Loucy (cell line): ENCODE data around the gene FSD1L.

Source experiments
- EZH2phosphoT487 ChIP-seq: fragments of 200-600 bp; IDR thresholded peaks from 2 replicates; pipeline ENCODE4 v1.6.1; 2018; ENCODE audit warnings: antibody characterized with exemption, mild to moderate bottlenecking, moderate library complexity, borderline replicate concordance
- TF ChIP-seq, protein P1 (sequence below): fragments of 200-600 bp; sonication (generic); conservative IDR thresholded peaks from 2 replicates; pipeline ENCODE4 v1.5.1; 2014; ENCODE audit warnings: mild to moderate bottlenecking, antibody characterized with exemption, low read length

DNA sequence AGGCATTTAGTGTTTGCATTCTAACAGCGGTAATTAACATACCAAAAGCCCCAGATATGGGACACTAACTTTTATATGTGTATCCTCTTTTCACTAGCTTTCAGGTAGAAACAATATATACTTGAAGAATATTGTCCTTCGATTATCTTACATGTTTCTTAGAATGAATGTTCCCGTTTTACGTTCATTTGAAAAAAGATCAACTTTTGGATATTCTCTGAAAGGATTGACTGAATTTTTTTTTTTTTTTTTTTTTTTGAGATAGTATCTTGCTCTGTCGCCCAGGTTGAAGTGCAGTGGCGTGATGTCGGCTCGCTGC is 32.2 kb upstream of the FSD1L start:
- TF ChIP-seq, protein P1, sequence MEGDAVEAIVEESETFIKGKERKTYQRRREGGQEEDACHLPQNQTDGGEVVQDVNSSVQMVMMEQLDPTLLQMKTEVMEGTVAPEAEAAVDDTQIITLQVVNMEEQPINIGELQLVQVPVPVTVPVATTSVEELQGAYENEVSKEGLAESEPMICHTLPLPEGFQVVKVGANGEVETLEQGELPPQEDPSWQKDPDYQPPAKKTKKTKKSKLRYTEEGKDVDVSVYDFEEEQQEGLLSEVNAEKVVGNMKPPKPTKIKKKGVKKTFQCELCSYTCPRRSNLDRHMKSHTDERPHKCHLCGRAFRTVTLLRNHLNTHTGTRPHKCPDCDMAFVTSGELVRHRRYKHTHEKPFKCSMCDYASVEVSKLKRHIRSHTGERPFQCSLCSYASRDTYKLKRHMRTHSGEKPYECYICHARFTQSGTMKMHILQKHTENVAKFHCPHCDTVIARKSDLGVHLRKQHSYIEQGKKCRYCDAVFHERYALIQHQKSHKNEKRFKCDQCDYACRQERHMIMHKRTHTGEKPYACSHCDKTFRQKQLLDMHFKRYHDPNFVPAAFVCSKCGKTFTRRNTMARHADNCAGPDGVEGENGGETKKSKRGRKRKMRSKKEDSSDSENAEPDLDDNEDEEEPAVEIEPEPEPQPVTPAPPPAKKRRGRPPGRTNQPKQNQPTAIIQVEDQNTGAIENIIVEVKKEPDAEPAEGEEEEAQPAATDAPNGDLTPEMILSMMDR = no peak
- no peak for TF ChIP-seq EZH2phosphoT487
